Measurements from ENCODE around the gene CLDN9.

Gene CLDN9

DNA sequence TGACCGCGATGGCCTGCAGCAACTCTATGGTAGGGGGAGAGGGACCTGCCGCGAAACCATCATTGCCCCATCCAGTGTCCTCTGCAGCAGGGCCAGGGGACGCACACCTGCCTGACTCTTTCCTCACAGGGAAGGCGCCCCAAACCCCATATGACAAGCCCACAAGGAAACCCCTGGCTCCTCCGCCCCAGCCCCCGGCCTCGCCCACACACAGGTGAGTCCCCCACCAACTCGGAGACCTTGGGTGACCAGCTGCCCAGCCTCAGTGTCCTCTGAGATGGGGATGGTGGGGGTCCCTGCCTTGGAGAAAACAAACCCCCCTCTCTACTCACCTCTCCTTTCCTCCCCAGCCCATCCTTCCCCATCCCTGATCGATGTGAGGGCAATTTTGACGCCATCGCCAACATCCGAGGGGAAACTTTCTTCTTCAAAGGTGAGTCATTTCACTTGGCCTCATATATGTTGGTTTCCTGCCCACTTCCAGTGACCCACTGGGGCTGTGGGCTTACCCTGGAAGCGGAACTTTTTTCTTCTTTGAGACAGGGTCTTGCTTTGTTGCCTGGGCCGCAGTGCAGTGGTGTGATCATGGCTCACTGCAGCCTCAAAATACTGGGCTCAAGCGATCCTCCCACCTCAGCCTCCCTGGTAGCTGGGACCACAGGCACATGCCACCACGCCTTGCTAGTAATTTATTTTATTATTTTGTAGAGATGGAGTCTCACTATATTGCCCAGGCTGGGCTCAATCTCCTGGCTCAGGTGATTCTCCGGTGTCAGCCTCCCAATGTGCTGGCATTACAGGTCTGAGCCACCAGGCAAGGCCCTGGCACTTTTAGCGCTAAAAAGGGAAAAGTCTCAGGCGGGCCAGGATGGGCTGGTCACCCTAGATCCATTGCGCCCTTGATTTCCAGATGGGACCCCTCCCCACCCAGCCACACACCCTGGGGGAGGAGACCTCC lies 44.7 kb downstream of the CLDN9 start:
- no peak overlapping the region for H3K4me2 ChIP-seq (ENCODE audit: low read length, poor library complexity, severe bottlenecking)
- 97% methylated on average over 20 of the region's 22 CpGs for WGBS
- peaks cover 17% of the 10 kb centered on the region for H3K4me1 ChIP-seq (ENCODE audit: control insufficient read depth, insufficient read depth, low read depth, low read length)

DNA sequence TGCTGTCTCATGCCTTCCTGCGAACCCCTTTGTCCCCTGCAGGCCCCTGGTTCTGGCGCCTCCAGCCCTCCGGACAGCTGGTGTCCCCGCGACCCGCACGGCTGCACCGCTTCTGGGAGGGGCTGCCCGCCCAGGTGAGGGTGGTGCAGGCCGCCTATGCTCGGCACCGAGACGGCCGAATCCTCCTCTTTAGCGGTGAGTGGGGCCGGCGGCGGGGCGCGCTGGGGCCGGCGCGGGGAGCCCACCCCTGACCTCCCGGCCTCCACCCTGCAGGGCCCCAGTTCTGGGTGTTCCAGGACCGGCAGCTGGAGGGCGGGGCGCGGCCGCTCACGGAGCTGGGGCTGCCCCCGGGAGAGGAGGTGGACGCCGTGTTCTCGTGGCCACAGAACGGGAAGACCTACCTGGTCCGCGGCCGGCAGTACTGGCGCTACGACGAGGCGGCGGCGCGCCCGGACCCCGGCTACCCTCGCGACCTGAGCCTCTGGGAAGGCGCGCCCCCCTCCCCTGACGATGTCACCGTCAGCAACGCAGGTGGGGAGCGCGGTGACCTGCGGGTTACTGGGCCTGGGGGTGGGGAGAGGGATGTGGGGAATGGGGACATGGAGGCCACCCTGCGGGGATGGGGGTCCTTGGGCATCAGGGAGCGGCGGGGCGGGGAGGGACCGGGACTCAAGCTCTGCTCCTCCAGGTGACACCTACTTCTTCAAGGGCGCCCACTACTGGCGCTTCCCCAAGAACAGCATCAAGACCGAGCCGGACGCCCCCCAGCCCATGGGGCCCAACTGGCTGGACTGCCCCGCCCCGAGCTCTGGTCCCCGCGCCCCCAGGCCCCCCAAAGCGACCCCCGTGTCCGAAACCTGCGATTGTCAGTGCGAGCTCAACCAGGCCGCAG lies 45.7 kb downstream of the CLDN9 start:
- H2BK120ac ChIP-seq (ENCODE audit: low read depth, low read length): peak overlapping the region; percentile 96
- no peaks in the 10 kb centered on the region for H3K9me3 ChIP-seq (ENCODE audit: control insufficient read depth, low read length)
- peak overlapping the region; percentile 97 for H4K8ac ChIP-seq (ENCODE audit: low read length)
- H3K27ac ChIP-seq (ENCODE audit: low read length, poor library complexity, severe bottlenecking): no peak overlapping the region
- WGBS: 12% methylated on average over 58 of the region's 77 CpGs
- no peak overlapping the region for H2AK5ac ChIP-seq (ENCODE audit: low read length, severe bottlenecking)
- H3K4ac ChIP-seq (ENCODE audit: low read depth in 1 of 2, low read length in 2 of 2): peak overlapping the region; percentile 3 to 90
- peak overlapping the region; percentile 77 for H4K91ac ChIP-seq (ENCODE audit: low read length)
- peak; percentile 43 for DNase-seq
- peak overlapping the region; percentile 75 to 81 for H3K4me3 ChIP-seq (ENCODE audit: insufficient read depth in 1 of 2, low read depth in 1 of 2, low read length in 2 of 2)
- peak overlapping the region; percentile 65 for H2BK15ac ChIP-seq (ENCODE audit: low read depth, poor library complexity, severe bottlenecking)
- H3K79me1 ChIP-seq (replicated peaks; ENCODE audit: low read length, poor library complexity, severe bottlenecking): no peaks in the 10 kb centered on the region
- H3K18ac ChIP-seq (ENCODE audit: low read depth in 1 of 2, low read length in 2 of 2): peak overlapping the region; percentile 71 to 93
- H3K36me3 ChIP-seq (ENCODE audit: control insufficient read depth in 1 of 2, insufficient read depth in 2 of 2, low read depth in 1 of 2, low read length in 2 of 2): peaks cover 0 to 15% of the 10 kb centered on the region in 2 experiments
- peak overlapping the region; percentile 72 for H2AFZ ChIP-seq (ENCODE audit: low read depth, low read length)
- H2BK12ac ChIP-seq (ENCODE audit: low read length in 2 of 2): no peak overlapping the region
- peak overlapping the region in 1 of 2 experiments; percentile 93 for H3K14ac ChIP-seq (ENCODE audit: low read length in 2 of 2)
- H3K27me3 ChIP-seq (ENCODE audit: control insufficient read depth in 1 of 2, insufficient read depth in 1 of 2, low read length in 2 of 2): no peaks in the 10 kb centered on the region
- peaks cover 17% of the 10 kb centered on the region for H3K4me1 ChIP-seq (ENCODE audit: control insufficient read depth, insufficient read depth, low read depth, low read length)
- H3K23ac ChIP-seq (ENCODE audit: low read length in 2 of 2): peak overlapping the region in 1 of 2 experiments; percentile 81
- peak overlapping the region; percentile 88 for H3K9ac ChIP-seq (ENCODE audit: low read length)
- no peak overlapping the region for H2BK5ac ChIP-seq (ENCODE audit: low read depth, low read length, poor library complexity, severe bottlenecking)
- H3K4me2 ChIP-seq (ENCODE audit: low read length, poor library complexity, severe bottlenecking): peak overlapping the region; percentile 75

More for the DNA sequence above, 44.7 kb downstream of the CLDN9 start:
- H2BK12ac ChIP-seq (ENCODE audit: low read length in 2 of 2): no peak overlapping the region
- no peak overlapping the region for H4K91ac ChIP-seq (ENCODE audit: low read length)
- no peaks in the 10 kb centered on the region for H3K9me3 ChIP-seq (ENCODE audit: control insufficient read depth, low read length)
- no peak overlapping the region for H2BK5ac ChIP-seq (ENCODE audit: low read depth, low read length, poor library complexity, severe bottlenecking)
- H3K27ac ChIP-seq (ENCODE audit: low read length, poor library complexity, severe bottlenecking): no peak overlapping the region
- no peak overlapping the region for H3K23ac ChIP-seq (ENCODE audit: low read length in 2 of 2)
- no peak for DNase-seq
- H3K9ac ChIP-seq (ENCODE audit: low read length): no peak overlapping the region
- no peak overlapping the region for H4K8ac ChIP-seq (ENCODE audit: low read length)
- H3K18ac ChIP-seq (ENCODE audit: low read depth in 1 of 2, low read length in 2 of 2): no peak overlapping the region
- H3K14ac ChIP-seq (ENCODE audit: low read length in 2 of 2): no peak overlapping the region
- H2AK5ac ChIP-seq (ENCODE audit: low read length, severe bottlenecking): no peak overlapping the region
- no peak overlapping the region for H2BK120ac ChIP-seq (ENCODE audit: low read depth, low read length)
- no peaks in the 10 kb centered on the region for H3K79me1 ChIP-seq (replicated peaks; ENCODE audit: low read length, poor library complexity, severe bottlenecking)
- H3K4ac ChIP-seq (ENCODE audit: low read depth in 1 of 2, low read length in 2 of 2): no peak overlapping the region
- H2BK15ac ChIP-seq (ENCODE audit: low read depth, poor library complexity, severe bottlenecking): peak overlapping the region; percentile 65
- no peak overlapping the region for H3K4me3 ChIP-seq (ENCODE audit: insufficient read depth in 1 of 2, low read depth in 1 of 2, low read length in 2 of 2)
- peaks cover 0 to 15% of the 10 kb centered on the region in 2 experiments for H3K36me3 ChIP-seq (ENCODE audit: control insufficient read depth in 1 of 2, insufficient read depth in 2 of 2, low read depth in 1 of 2, low read length in 2 of 2)
- H3K27me3 ChIP-seq (ENCODE audit: control insufficient read depth in 1 of 2, insufficient read depth in 1 of 2, low read length in 2 of 2): no peaks in the 10 kb centered on the region
- H2AFZ ChIP-seq (ENCODE audit: low read depth, low read length): no peak overlapping the region

DNA sequence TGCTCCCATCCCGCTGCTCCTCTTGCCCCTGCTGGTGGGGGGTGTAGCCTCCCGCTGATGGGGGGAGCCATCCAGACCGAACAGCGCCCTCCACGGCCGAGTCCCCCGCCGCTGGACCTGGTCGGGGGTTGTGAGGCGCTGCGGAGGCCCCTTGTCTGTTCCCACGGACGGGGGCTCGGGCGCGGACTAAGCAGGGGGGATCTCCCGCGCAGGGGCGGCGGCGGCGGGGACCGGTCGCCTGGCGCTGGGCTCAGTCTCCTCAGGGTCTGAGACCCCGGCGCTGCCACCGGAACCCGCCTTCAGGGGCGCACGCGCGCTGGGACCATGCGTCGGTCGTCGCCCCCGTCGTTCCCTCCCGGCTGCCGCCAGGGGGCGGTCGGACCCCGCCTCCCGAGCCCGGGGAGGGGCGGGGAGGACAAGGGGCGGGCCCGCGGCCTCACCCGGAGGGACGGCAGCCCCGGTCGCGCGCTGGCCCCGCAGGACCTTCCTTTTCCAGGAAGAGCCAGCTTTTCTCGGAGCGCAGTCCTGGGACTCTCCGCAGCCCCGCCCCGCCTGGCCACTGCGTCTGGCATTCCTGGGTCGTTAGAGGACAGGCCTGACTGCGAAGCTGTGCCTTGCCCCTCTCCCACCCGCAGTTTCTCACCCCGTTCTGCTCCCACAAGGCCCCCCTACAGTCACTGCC lies 46.5 kb downstream of the CLDN9 start:
- WGBS: under 1% methylated on average over 40 of the region's 67 CpGs
- Histone ChIP-seq H3K4me3 (ENCODE audit: insufficient read depth in 1 of 2, low read depth in 1 of 2, low read length in 2 of 2) (peak overlapping the region; percentile 75 to 81), H3K9ac (ENCODE audit: low read length) (peak overlapping the region; percentile 88), H3K79me1 (replicated peaks; ENCODE audit: low read length, poor library complexity, severe bottlenecking) (no peaks in the 10 kb centered on the region), H3K9me3 (ENCODE audit: control insufficient read depth, low read length) (no peaks in the 10 kb centered on the region), H3K4ac (ENCODE audit: low read depth in 1 of 2, low read length in 2 of 2) (peak overlapping the region; percentile 89 to 90), H4K91ac (ENCODE audit: low read length) (peak overlapping the region; percentile 98), H2AFZ (ENCODE audit: low read depth, low read length) (peak overlapping the region; percentile 79), H2BK15ac (ENCODE audit: low read depth, poor library complexity, severe bottlenecking) (peak overlapping the region; percentile 98), H3K27me3 (ENCODE audit: control insufficient read depth in 1 of 2, insufficient read depth in 1 of 2, low read length in 2 of 2) (peaks cover 0 to 5% of the 10 kb centered on the region in 2 experiments), H4K8ac (ENCODE audit: low read length) (peak overlapping the region; percentile 99), H3K18ac (ENCODE audit: low read depth in 1 of 2, low read length in 2 of 2) (peak overlapping the region; percentile 83 to 96), H3K4me2 (ENCODE audit: low read length, poor library complexity, severe bottlenecking) (peak overlapping the region; percentile 82), H2BK12ac (ENCODE audit: low read length in 2 of 2) (peak overlapping the region; percentile 59 to 81), H3K27ac (ENCODE audit: low read length, poor library complexity, severe bottlenecking) (no peak overlapping the region), H3K14ac (ENCODE audit: low read length in 2 of 2) (peak overlapping the region in 1 of 2 experiments; percentile 82), H3K36me3 (ENCODE audit: control insufficient read depth in 1 of 2, insufficient read depth in 2 of 2, low read depth in 1 of 2, low read length in 2 of 2) (peaks cover 0 to 15% of the 10 kb centered on the region in 2 experiments), H3K4me1 (ENCODE audit: control insufficient read depth, insufficient read depth, low read depth, low read length) (peaks cover 17% of the 10 kb centered on the region), H2AK5ac (ENCODE audit: low read length, severe bottlenecking) (no peak overlapping the region), H2BK120ac (ENCODE audit: low read depth, low read length) (peak overlapping the region; percentile 96), H3K23ac (ENCODE audit: low read length in 2 of 2) (no peak overlapping the region), H2BK5ac (ENCODE audit: low read depth, low read length, poor library complexity, severe bottlenecking) (peak overlapping the region; percentile 15)
- peak; percentile 94 for DNase-seq
